Eye (tissue), 1 donor: ENCODE measurements around the gene ARHGAP27.
"Not testable (repeated sequence)": the region's sequence is repeated elsewhere in the genome, so short reads cannot be mapped to it uniquely, and the experiment has no call there.

Source experiments
- DNase-seq: peaks from one replicate; pipeline ENCODE4 v3.0.0-alpha.2; 2015

Gene ARHGAP27

GRCh38 chr17:45445901-45446743 lies 13.5 kb upstream of the ARHGAP27 start:
- DNase-seq = not testable (repeated sequence)

- not testable (repeated sequence) for DNase-seq
Observed at GRCh38 chr17:45444856-45445820, 12.5 kb upstream of the ARHGAP27 start.

DNA sequence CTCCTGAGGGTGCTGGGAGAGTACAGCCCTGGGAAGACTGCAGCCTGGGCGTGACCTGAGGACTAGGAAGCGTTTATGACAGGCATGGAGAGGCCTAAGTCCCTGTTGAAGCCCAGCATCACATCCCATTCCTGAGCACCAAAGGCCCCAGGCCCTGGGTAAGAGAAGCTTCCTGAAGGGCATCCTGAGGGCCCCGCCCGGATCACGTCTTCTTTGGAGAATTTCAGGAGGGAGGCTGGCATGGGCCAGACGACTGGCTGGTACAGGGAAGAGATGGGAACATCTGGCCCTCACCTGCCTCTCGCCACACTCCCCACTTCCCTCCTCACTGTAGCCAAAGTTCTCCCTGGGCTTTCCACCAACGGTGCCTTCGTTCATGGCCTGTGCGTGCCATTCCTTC lies 11.6 kb upstream of the ARHGAP27 start:
- DNase-seq = not testable (repeated sequence)

- DNase-seq = not testable (repeated sequence)
Observed at GRCh38 chr17:45443371-45444260, 10.9 kb upstream of the ARHGAP27 start.

GRCh38 chr17:45441526-45442310 lies 9.0 kb upstream of the ARHGAP27 start:
- DNase-seq = no peak

DNA sequence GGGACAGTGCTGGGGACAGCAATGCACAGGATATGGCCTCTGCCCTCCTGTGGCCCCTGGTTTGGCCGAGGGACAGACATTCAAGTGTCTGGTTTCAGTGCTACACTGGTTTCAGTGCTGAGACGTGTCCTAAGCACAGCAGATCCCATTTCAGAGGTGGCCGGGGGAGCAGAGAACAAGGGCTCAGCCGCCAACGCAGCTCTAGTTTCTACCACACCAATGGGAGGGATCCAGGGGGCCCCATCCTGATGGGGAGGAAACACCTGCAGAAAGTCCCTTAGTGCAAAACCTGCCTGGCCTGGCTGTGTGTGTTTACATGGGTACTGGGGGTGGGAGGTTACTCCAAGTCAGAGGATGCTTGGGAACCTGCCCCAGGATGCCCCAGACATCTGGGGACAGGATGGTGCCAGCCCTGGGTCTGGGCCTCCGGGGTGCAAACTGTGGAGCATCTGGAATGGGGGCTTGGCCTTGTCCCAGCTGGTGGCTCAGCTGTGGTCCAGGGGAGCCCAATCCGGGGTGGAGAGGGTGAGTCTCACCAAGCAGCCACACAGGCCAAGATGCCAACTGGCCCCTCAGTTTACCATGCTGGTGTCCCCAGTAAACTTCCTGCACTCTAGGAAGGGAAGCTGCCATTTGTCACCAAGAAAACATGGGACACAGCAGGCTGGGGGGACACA lies 8.3 kb upstream of the ARHGAP27 start:
- not testable (repeated sequence) for DNase-seq

- DNase-seq = no peak
Observed at GRCh38 chr17:45440161-45440778, 7.6 kb upstream of the ARHGAP27 start.

DNA sequence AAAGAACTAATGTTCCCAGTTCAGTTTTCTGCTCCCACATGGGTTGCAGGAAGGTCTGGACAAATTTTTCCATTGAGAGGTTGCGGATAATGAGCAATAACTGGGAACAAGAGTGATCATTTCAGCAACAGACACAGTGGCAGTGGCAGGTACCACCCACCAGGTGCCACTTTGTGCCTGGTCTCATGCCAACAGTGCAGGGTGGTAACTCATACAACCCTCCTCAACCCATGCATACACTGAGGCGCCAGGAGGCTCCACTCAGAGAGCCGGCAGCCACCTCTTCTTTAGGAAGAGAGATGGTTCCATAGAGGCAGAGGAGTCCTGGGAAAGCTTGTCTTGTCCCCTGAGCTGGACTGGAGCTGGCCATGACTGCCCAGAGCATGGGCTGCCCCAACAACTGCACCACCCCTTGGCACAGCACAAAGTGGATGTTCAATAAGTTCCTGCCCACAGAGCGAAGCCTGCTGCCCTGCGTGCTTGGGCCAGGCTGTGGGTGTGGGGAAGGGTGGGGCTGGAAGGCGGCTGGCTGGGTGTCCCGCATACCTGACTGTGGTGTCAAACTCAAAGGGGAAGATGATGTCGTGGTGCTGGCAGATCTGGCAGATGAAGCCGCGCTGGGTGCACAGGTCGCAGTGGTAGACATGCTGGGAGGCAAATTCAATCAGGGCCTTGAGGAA lies 6.4 kb upstream of the ARHGAP27 start:
- DNase-seq = no peak

DNA sequence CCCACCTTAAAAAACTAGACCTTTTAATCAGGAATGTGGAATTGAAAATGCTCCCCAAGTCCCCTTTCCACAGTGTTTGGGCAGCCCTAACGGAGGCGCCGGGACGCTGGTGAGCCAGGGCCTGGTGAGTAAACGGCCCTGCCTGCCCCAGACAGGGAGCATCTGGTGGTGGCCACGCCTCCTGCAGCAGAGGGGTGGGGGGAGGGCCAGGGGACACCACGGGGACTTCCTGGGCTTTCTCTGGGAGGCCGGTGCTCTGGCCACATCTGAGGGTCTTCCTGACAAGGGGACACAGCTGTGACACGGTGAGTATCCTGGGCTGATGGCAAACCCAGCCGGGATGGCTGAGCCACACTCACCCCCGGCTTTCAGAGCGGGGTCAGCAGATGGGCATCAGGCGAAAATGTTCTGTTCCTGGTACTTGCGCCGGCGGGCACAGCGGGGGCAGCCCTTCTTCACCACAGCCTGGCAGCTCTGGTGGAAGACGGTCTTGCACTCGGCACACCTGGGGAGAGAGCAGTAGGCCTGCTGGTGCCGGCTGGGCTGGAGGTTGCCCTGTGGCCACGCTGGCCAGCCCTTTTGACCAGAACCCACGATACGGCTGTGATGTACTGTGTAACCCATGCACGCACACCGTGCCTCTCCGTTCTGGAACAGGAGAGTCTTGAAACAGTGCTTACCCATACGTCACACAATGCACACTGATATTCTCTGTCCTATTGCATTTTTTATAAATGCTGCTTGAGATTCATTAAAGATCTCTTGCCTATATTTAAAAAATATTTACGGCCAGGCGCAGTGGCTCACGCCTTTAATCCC lies 5.0 kb upstream of the ARHGAP27 start:
- peak; percentile 33 for DNase-seq

DNA sequence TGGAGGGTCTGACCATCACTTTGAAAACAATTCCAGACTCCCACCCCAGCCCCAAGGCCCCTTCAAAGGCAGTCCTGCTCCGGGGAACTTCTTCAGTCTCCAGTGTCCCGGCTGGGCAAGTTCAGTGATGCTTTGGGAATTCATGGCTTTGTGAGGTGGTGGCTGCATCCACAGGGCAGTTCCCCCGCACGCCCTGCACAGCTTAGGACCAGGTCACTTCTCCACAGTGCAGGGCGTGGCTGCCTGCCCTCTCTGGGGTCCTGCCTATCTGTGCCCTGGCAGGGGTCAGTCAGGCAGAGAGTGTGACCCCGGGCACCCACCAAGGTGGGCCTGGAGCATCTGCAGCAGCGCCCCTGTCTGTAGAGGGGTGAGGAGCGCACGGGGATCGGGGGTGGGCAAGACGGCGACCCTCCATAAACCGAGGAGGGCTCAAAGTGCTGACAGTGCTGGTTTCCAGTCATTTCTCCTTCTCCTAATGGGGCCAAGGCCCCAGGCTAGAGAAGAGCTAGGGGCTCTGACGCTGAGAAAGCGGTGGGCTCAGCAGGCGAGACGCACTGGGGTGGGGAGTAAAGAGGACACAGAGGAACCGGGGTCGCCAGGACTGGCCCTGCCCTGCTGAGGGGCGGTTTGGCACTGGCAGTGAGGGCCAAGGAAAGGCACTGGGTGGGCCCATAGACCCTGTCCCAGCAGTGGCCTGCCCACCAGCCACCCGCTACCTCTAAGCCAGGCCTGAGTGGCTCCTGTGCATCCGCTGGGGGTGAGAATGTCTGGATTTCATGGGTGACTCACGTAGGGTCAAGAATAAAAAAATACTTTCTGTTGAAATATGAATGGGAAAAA lies 4.2 kb upstream of the ARHGAP27 start:
- DNase-seq = no peak

DNA sequence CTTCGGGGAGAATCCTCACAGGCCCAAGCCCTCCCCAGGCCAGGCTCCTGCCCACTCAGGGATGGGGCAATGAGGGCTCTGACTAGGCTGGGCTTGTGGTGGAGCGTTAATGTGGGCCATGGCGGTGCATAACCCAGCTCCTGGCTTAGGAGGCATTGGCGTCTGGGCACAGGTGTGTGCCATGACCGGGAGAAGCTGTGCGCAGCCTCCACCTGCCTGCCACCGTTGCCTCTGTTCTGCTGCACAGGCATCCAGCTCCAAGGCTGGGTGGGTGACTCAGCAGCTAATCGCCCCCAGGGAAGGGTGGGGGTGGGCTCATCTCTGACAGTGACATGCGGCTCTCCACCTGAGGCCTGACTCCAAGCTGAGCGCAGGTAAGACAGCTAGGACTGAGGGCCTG lies 3.5 kb upstream of the ARHGAP27 start:
- DNase-seq = no peak

DNA sequence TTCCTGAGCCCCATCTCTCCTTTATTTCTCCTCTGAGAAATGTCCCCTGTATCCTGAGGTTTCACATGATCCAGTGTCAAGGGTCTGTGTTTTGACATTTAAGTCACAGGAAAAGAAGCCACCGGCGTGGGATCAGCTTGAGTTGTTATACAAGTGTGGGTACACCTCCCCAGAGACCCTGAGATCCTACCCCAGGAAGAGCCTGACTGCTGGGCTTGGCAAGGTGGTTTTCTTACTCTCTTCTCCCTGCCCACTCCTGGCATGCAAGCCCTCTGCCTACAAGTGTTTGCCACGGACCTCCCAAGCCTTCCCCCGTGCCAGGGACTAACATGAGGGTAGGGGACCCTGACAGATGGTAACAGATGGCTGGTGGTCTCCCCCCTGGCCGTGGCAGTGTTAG lies 2.8 kb upstream of the ARHGAP27 start:
- DNase-seq = no peak

DNA sequence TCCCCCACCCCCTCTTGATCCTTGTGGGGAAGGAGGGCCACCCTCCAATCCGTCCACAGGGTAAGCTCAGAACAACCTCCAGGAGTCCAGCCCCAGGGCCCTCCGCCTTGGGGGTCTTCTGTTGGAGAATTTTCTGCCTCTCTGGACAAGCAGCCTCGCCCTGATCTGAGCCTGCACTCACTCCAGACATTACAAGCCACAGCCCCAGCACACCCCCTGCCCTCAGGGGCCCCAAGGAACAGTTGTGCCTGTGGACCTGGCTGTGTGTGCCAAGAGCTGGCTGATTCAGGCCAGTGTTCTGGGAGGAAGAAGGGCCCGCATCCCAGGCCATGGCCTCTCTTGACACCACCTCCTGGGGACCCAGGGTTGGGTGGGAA lies 477 bp upstream of the ARHGAP27 start:
- no peak for DNase-seq

GRCh38 chr17:45431531-45432404 lies 902 bp downstream of the ARHGAP27 start:
- DNase-seq = peak; percentile 68

DNA sequence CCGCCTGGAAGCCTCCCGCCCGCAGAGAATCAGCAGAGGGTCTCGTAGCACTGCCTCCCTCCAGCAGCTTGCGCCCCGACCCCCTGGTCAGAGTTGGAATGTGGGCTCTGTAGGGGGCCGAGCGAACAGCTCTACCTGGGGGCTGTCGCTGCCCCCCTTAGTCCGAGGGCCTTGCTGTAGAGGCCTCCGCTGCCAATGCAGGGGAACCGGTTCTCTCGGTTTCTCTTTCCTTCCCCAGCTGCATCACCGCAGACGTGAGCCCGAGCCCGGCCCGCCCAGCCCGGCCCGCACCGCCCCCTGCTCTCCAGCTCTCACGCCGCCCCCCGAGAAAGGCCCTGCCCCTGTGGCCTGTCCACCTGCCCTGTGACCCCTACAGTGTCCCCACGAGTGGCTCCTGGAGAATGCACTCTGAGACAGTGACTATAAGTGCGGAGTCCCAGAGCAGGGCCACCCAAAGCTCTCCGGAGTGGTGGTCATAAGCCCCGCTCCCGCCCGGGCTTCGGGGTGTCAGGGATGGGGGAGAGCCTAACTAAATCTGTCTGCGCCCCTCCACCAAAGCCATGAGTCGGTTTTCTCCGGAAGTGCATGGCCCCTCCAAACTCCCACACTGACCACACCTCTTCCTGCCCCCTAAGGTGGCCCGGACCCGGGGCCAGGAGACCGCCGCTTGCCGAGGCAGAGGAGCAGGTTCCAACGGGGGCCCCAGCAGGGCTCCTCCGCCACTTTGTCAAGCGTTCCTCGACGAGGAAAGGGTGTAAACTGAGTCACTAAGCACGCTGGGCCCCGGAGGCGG lies 1.7 kb downstream of the ARHGAP27 start:
- peak; percentile 47 for DNase-seq

GRCh38 chr17:45430006-45430737 lies 2.5 kb downstream of the ARHGAP27 start:
- peak; percentile 6 for DNase-seq
